HCT116 (cell line): ENCODE data around the gene SPOP. TPM values are rescaled to one million over a fixed set of nuclear protein-coding genes. Genes with fewer than 3 reads are reported as not detected.

Experiments used
- ATAC-seq: fragments of 200-7000 bp; cut with Tn5 transposase; 2 replicates; pipeline ENCODE4 v1.9.1; 2020; ENCODE audit warnings: mild to moderate bottlenecking, moderate library complexity
- BruUV-seq: library from RNA; stranded (reverse); fragments of 400-500 nt; replicated peaks from 2 replicates; lab custom pipeline; 2021; lab: Mats Ljungman, UMichigan
- CTCF ChIA-PET: fragments of 300-600 bp; sonication (Branson Sonifier 250); formaldehyde crosslinking; loops from one replicate; lab custom pipeline; 2021; ENCODE audit warnings: antibody characterized with exemption; lab: Charles Lee
- POLR2A ChIA-PET: fragments of 300-600, 350-600 bp; sonication (Branson Sonifier 250); formaldehyde crosslinking; loops from one replicate; lab custom pipeline; 2021; ENCODE audit warnings: antibody characterized with exemption; lab: Charles Lee
- RAD21 ChIA-PET, 2 experiments: fragments of 300-600 bp; sonication (Branson Sonifier 250); formaldehyde crosslinking; loops; one replicate each; lab custom pipeline; 2023; ENCODE audit warnings: low total read pairs in 2 of 2; ENCODE audit not compliant: uncharacterized antibody in 2 of 2, unreplicated experiment in 2 of 2, low non-redundant PET in 1 of 2; lab: Charles Lee
- DNase-seq: peaks from one replicate; pipeline ENCODE4 v3.0.0-alpha.2; 2010; ENCODE audit warnings: low read depth, low spot score
- H2AFZ ChIP-seq: fragments of 200-600 bp; shearing (Covaris generic), sonication (generic); 2 replicates; pipeline ENCODE4 v1.6.1; 2017; ENCODE audit warnings: low read depth, mixed run types, mixed read lengths, antibody characterized with exemption, low read length; ENCODE audit not compliant: poor library complexity, severe bottlenecking
- H3K27ac ChIP-seq: 2 replicates; pipeline ENCODE4 v1.5.1; 2012; ENCODE audit warnings: low read depth, low read length
- H3K27me3 ChIP-seq: fragments of 200-600 bp; sonication (generic); 2 replicates; pipeline ENCODE4 v1.6.1; 2016; ENCODE audit warnings: mixed run types, low read length, mixed read lengths; ENCODE audit not compliant: insufficient read depth
- H3K36me3 ChIP-seq, 2 experiments: fragments of 200-500 bp in 1 of 2; fragments of 200-600 bp in 1 of 2; sonication (Bioruptor generic) in 1 of 2; sonication (generic) in 1 of 2; 2 replicates each; pipeline versions ENCODE4 v1.5.1 to v1.6.1; 2014 to 2016; ENCODE audit warnings: low read length in 2 of 2, inconsistent platforms in 1 of 2, mixed read lengths in 1 of 2, mixed run types in 1 of 2; ENCODE audit not compliant: insufficient read depth in 2 of 2, control insufficient read depth in 1 of 2
- H3K4me1 ChIP-seq, 2 experiments: fragments of 200-600 bp in 1 of 2; sonication (generic) in 1 of 2; 2 replicates each; pipeline versions ENCODE4 v1.5.1 to v1.6.1; 2012 to 2017; ENCODE audit warnings: low read length in 2 of 2, inconsistent platforms in 1 of 2, mild to moderate bottlenecking in 1 of 2, mixed read lengths in 1 of 2, mixed run types in 1 of 2, moderate library complexity in 1 of 2; ENCODE audit not compliant: insufficient read depth in 2 of 2, control insufficient read depth in 1 of 2
- H3K4me2 ChIP-seq: fragments of 200-600 bp; sonication (generic); 2 replicates; pipeline ENCODE4 v1.6.1; 2017; ENCODE audit warnings: mixed run types, low read length, mixed read lengths
- H3K4me3 ChIP-seq, 2 experiments: fragments of 200-600 bp in 1 of 2; sonication (generic) in 1 of 2; replicated peaks in 1 of 2; 2 replicates each; pipeline ENCODE4 v1.5.1; 2011 to 2016; ENCODE audit warnings: low read length in 2 of 2, control low read depth in 1 of 2, low read depth in 1 of 2, mild to moderate bottlenecking in 1 of 2, mixed read lengths in 1 of 2, mixed run types in 1 of 2
- H3K79me2 ChIP-seq: fragments of 200-600 bp; sonication (generic); 2 replicates; pipeline ENCODE4 v1.6.1; 2017; ENCODE audit warnings: mild to moderate bottlenecking, mixed run types, low read length, moderate library complexity, mixed read lengths; ENCODE audit not compliant: insufficient read depth
- H3K9ac ChIP-seq: fragments of 200-600 bp; sonication (generic); 2 replicates; pipeline ENCODE4 v1.6.1; 2016; ENCODE audit warnings: low read length, mixed read lengths
- H3K9me2 ChIP-seq: fragments of 200-600 bp; sonication (generic), shearing (Covaris generic); 2 replicates; pipeline ENCODE4 v1.6.1; 2017; ENCODE audit warnings: mixed run types, mild to moderate bottlenecking, moderate library complexity; ENCODE audit not compliant: insufficient read depth
- H3K9me3 ChIP-seq, 2 experiments: fragments of 200-500 bp in 1 of 2; fragments of 200-600 bp in 1 of 2; sonication (Bioruptor generic) in 1 of 2; sonication (generic) in 1 of 2; 2 replicates each; pipeline ENCODE4 v1.6.1; 2014 to 2017; ENCODE audit warnings: low read length in 2 of 2, mixed read lengths in 2 of 2, inconsistent platforms in 1 of 2, low read depth in 1 of 2, mild to moderate bottlenecking in 1 of 2, mixed run types in 1 of 2, moderate library complexity in 1 of 2; ENCODE audit not compliant: control insufficient read depth in 1 of 2, insufficient read depth in 1 of 2
- H4K20me1 ChIP-seq: fragments of 200-600 bp; sonication (generic), shearing (Covaris generic); 2 replicates; pipeline ENCODE4 v1.6.1; 2017; ENCODE audit warnings: mixed run types, mild to moderate bottlenecking, moderate library complexity; ENCODE audit not compliant: insufficient read depth
- CEBPB ChIP-seq: IDR thresholded peaks from 2 replicates; pipeline ENCODE4 v1.6.1; 2012; ENCODE audit warnings: low read depth
- EGR1 ChIP-seq: IDR thresholded peaks from 2 replicates; pipeline ENCODE4 v1.6.1; 2012; ENCODE audit warnings: low read depth
- EZH2phosphoT487 ChIP-seq: fragments of 200-600 bp; IDR thresholded peaks from 2 replicates; pipeline ENCODE4 v1.6.1; 2018; ENCODE audit warnings: antibody characterized with exemption, borderline replicate concordance
- FOSL1 ChIP-seq: IDR thresholded peaks from 2 replicates; pipeline ENCODE4 v1.6.1; 2012; ENCODE audit warnings: low read depth
- JUND ChIP-seq: IDR thresholded peaks from 2 replicates; pipeline ENCODE4 v1.6.1; 2012
- MAX ChIP-seq: IDR thresholded peaks from 2 replicates; pipeline ENCODE4 v1.6.1; 2012
- POLR2A ChIP-seq: IDR thresholded peaks from 2 replicates; pipeline ENCODE4 v1.7.0; 2011; ENCODE audit warnings: borderline replicate concordance; ENCODE audit not compliant: insufficient read depth, insufficient read length; ENCODE audit errors: extremely low read depth
- REST ChIP-seq: IDR thresholded peaks from 2 replicates; pipeline ENCODE4 v1.6.1; 2012; ENCODE audit warnings: low read depth
- SIN3A ChIP-seq: IDR thresholded peaks from 2 replicates; pipeline ENCODE4 v1.6.1; 2012; ENCODE audit warnings: low read depth
- SP1 ChIP-seq: IDR thresholded peaks from 2 replicates; pipeline ENCODE4 v1.6.1; 2012; ENCODE audit warnings: low read depth
- SRF ChIP-seq: IDR thresholded peaks from 2 replicates; pipeline ENCODE4 v1.6.1; 2012; ENCODE audit warnings: low read depth
- YY1 ChIP-seq: IDR thresholded peaks from 2 replicates; pipeline ENCODE4 v1.6.1; 2011; ENCODE audit warnings: low read length, low read depth, moderate library complexity, mild to moderate bottlenecking; ENCODE audit not compliant: insufficient replicate concordance; ENCODE audit errors: extremely low read depth
- ZNF274 ChIP-seq: fragments of 200-500 bp; sonication (Bioruptor generic); IDR thresholded peaks from 2 replicates; pipeline ENCODE4 v1.6.1; 2014; ENCODE audit warnings: mild to moderate bottlenecking, low read depth, low read length, inconsistent platforms
- intact Hi-C: fragments of 100-400 bp; cut with micrococcal nuclease; formaldehyde crosslinking; loops from 2 replicates; pipeline ENCODE4 v1.10.0; 2022
- total RNA-seq: library from RNA; stranded (reverse); gene quantifications from one replicate; pipeline ENCODE4 v1.2.1, GENCODE V29; 2021; ENCODE audit not compliant: unreplicated experiment

The SPOP gene
- total RNA-seq, 1 experiment from 2014 or later: 85.1 TPM

GRCh38 chr17:49612726-49613125, 65.2 kb downstream of the SPOP start:
- Histone ChIP-seq H3K4me1 (no peaks in the 10 kb centered on the region), H3K9ac (no peak overlapping the region), H3K4me3 (no peak overlapping the region), H3K9me2 (no peaks in the 10 kb centered on the region), H3K27me3 (no peaks in the 10 kb centered on the region), H3K36me3 (peaks cover 12 to 19% of the 10 kb centered on the region in 2 experiments; a peak in 3 of 4 replicates), H3K27ac (no peak overlapping the region), H3K79me2 (peaks cover 5% of the 10 kb centered on the region; the same call in 1 of the 2 replicates), H4K20me1 (peaks cover 4% of the 10 kb centered on the region; the same call in 1 of the 2 replicates), H3K9me3 (no peaks in the 10 kb centered on the region), H3K4me2 (no peak overlapping the region), H2AFZ (no peak overlapping the region)
- intact Hi-C loops: no loop called here
- ChIA-PET POLR2A (no interaction called here), RAD21 (no interaction called here), CTCF (interaction anchor here (1.2 kb wide), 1 partner anchor 43 kb away, joined by 3 read pairs; no protein-coding TSS in a partner anchor)
- DNase-seq (no peak), ATAC-seq (no peak)
- TF ChIP-seq ZNF274 (no peak), EZH2phosphoT487 (no peak), SRF (no peak), MAX (no peak), EGR1 (no peak), SIN3A (no peak), JUND (no peak), POLR2A (no peak), REST (no peak), SP1 (no peak), YY1 (no peak), CEBPB (no peak), FOSL1 (no peak)
- no TSS peak for BruUV-seq
